ENCODE data around the gene ADORA1. TPM values are rescaled to one million over a fixed set of nuclear protein-coding genes. Genes with fewer than 3 reads are reported as not detected.

The ADORA1 gene
- total and polyA plus RNA-seq, 2 of the 4 experiments (the other 2 are of a cell fraction): 0.36 to 0.56 TPM

DNA sequence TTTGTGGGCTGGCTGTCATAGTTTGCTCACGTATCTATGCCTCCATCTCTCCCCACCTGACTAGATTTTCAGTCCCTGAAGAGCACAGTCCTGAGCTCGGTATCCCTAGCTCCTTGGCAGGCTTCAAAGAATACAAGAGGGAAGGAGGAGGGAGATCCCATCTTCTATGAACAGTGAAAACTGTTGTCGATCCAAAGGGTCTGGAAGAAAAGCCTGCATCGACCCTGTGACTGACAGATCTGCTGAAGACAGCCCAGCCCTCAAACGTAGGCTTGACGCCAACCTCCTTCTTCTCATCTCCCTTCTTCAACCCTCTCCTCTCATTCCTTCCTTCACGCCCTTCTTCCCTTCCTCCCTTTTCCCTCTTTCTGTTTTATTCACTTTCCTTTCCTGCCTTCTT lies 13.3 kb upstream of the ADORA1 start:
- Histone ChIP-seq H3K56ac (ENCODE audit: extremely low read depth, insufficient read depth, low read length) (no peak overlapping the region), H3K9ac (ENCODE audit: low read depth, low read length) (no peak overlapping the region), H3K4ac (ENCODE audit: low read depth, low read length) (no peak overlapping the region), H4K91ac (ENCODE audit: insufficient read depth, low read depth, low read length) (no peak overlapping the region), H2AK5ac (ENCODE audit: low read depth, low read length) (no peak overlapping the region), H2AFZ (replicated peaks; ENCODE audit: low read length, poor library complexity) (no peak overlapping the region), H3K4me2 (ENCODE audit: low read depth, low read length) (no peak overlapping the region), H2BK120ac (ENCODE audit: low read depth, low read length) (no peak overlapping the region), H3K23ac (ENCODE audit: low read depth, low read length) (no peak overlapping the region), H3K18ac (ENCODE audit: low read depth, low read length) (no peak overlapping the region), H2BK5ac (ENCODE audit: low read depth, low read length, poor library complexity, severe bottlenecking) (no peak overlapping the region), H2BK20ac (ENCODE audit: low read depth, low read length) (no peak overlapping the region), H3K27me3 (ENCODE audit: control insufficient read depth, insufficient read depth, low read length) (peaks cover 71% of the 10 kb centered on the region), H4K5ac (ENCODE audit: low read depth, low read length) (no peak overlapping the region), H2BK15ac (ENCODE audit: low read depth, low read length) (no peak overlapping the region), H4K20me1 (ENCODE audit: insufficient read depth, low read length) (no peaks in the 10 kb centered on the region), H3K9me3 (ENCODE audit: control insufficient read depth, insufficient read depth, low read length) (peaks cover 4% of the 10 kb centered on the region), H3K27ac (ENCODE audit: insufficient read depth, low read length) (no peak overlapping the region), H2AK9ac (replicated peaks; ENCODE audit: low read depth, low read length, poor library complexity) (no peak overlapping the region), H4K8ac (ENCODE audit: low read depth in 2 of 2, low read length in 2 of 2) (no peak overlapping the region), H3K79me1 (ENCODE audit: low read depth in 1 of 2, low read length in 2 of 2) (no peaks in the 10 kb centered on the region), H3K9me1 (ENCODE audit: insufficient read depth, low read length) (no peaks in the 10 kb centered on the region), H3K36me3 (ENCODE audit: control insufficient read depth, insufficient read depth, low read length) (no peaks in the 10 kb centered on the region), H3K14ac (replicated peaks; ENCODE audit: low read depth, low read length) (no peak overlapping the region), H3K4me1 (ENCODE audit: control insufficient read depth, insufficient read depth, low read length) (no peaks in the 10 kb centered on the region), H3K4me3 (ENCODE audit: insufficient read depth, low read depth, low read length) (no peak overlapping the region)
- DNase-seq (no peak), ATAC-seq (ENCODE audit: low read depth) (no peak)
- dilution Hi-C loops (cut with HindIII; ENCODE audit: low sequenced_read_pairs, unreplicated experiment): no loop called here
- intact Hi-C loops (cut with micrococcal nuclease): no loop called here
- 85% methylated on average over 1 of the region's 7 CpGs; no CpG with 5 or more reads in 1 of the 2 experiments for WGBS, 2 experiments (ENCODE audit: extremely low coverage in 2 of 2, insufficient read length in 1 of 2)
- ChIA-PET CTCF (no interaction called here), POLR2A (ENCODE audit: unreplicated experiment) (no interaction called here)
- no TSS peak for BruUV-seq (replicated peaks)
- no peak for TF ChIP-seq RFX5 (IDR thresholded peaks at IDR 0.05; ENCODE audit: low read depth, low read length)
- no peak for TF ChIP-seq FOS (IDR thresholded peaks at IDR 0.05; ENCODE audit: low read depth, low read length)
- TF ChIP-seq NFE2L2 (IDR thresholded peaks at IDR 0.05; ENCODE audit: low read depth, low read length): no peak
- no peak for TF ChIP-seq RAD21 (IDR thresholded peaks at IDR 0.05; ENCODE audit: low read length)
- no peak for TF ChIP-seq BHLHE40 (IDR thresholded peaks at IDR 0.05; ENCODE audit: low read depth, low read length)
- TF ChIP-seq POLR2A (IDR thresholded peaks at IDR 0.05; ENCODE audit: low read depth, low read length): no peak
- no peak for TF ChIP-seq MAZ (IDR thresholded peaks at IDR 0.05; ENCODE audit: borderline replicate concordance, low read depth, low read length)
- in situ Hi-C loops (cut with MboI; ENCODE audit: low sequenced_read_pairs): no loop called here

Measured in IMR-90 (cell line).